K562 (cell line): ENCODE data around the gene DEFB124. TPM values are rescaled to one million over a fixed set of nuclear protein-coding genes. Genes with fewer than 3 reads are reported as not detected.

Source experiments
- ATAC-seq: fragments of 200-7000 bp; cut with Tn5 transposase; 3 replicates; pipeline ENCODE4 v1.9.1; 2020; ENCODE audit warnings: moderate library complexity
- BruUV-seq: library from RNA; stranded (reverse); fragments of 400-500 nt; replicated peaks from 2 replicates; lab custom pipeline; 2021; lab: Mats Ljungman, UMichigan
- CTCF ChIA-PET: fragments of 300-600 bp; formaldehyde crosslinking; extraction: SDS; loops from one replicate; lab custom pipeline; 2021; ENCODE audit warnings: low intra/inter-chr PET ratio; lab: Yijun Ruan, JAX
- POLR2A ChIA-PET: fragments of 300-600, 350-650 bp; sonication (Branson Sonifier 250); formaldehyde crosslinking; extraction: SDS; loops from one replicate; lab custom pipeline; 2021; ENCODE audit warnings: antibody characterized with exemption, inconsistent platforms; lab: Yijun Ruan, JAX
- DNase-seq, 4 experiments: peaks; one replicate each; pipeline versions ENCODE4 v3.0.0 to v3.0.0-alpha.2; 2011 to 2018; ENCODE audit warnings: low spot score in 3 of 4, mixed read lengths in 3 of 4; ENCODE audit errors: extremely low read depth in 1 of 4
- FAIRE-seq: peaks from 2 replicates; lab custom pipeline; 2011; peaks lifted over from hg19 to GRCh38; lab: Jason Lieb, UNC
- H2AFZ ChIP-seq: 2 replicates; pipeline ENCODE4 v1.6.0; 2011; ENCODE audit warnings: low read depth, low read length, control low read depth, inconsistent platforms
- H3K27ac ChIP-seq: fragments of 200-600 bp; 3 replicates; pipeline ENCODE4 v1.8.0; 2011; ENCODE audit warnings: low read depth, mild to moderate bottlenecking, control low read depth, inconsistent platforms, low read length, moderate library complexity, mixed read lengths; ENCODE audit errors: extremely low read depth
- H3K27me3 ChIP-seq, 2 experiments: fragments of 300-600 bp in 1 of 2; 2 replicates in 1 of 2; 3 replicates in 1 of 2; pipeline versions ENCODE4 v1.6.0 to v1.8.0; 2011; ENCODE audit warnings: inconsistent platforms in 2 of 2, low read length in 2 of 2, mild to moderate bottlenecking in 1 of 2, mixed read lengths in 1 of 2, moderate library complexity in 1 of 2; ENCODE audit not compliant: control insufficient read depth in 2 of 2, insufficient read depth in 2 of 2
- H3K36me3 ChIP-seq: fragments of 300-600 bp; 3 replicates; pipeline ENCODE4 v1.8.0; 2011; ENCODE audit warnings: mild to moderate bottlenecking, low read length, inconsistent platforms; ENCODE audit not compliant: control insufficient read depth, insufficient read depth
- H3K4me1 ChIP-seq, 2 experiments: fragments of 200-600 bp in 1 of 2; replicated peaks in 1 of 2; 2 replicates in 1 of 2; 3 replicates in 1 of 2; pipeline versions ENCODE4 v1.5.1 to v1.8.0; 2011; ENCODE audit warnings: inconsistent platforms in 2 of 2, low read length in 2 of 2, mild to moderate bottlenecking in 1 of 2, mixed read lengths in 1 of 2, moderate library complexity in 1 of 2; ENCODE audit not compliant: control insufficient read depth in 2 of 2, insufficient read depth in 2 of 2
- H3K4me2 ChIP-seq: 2 replicates; pipeline ENCODE4 v1.6.1; 2011; ENCODE audit warnings: low read length, control low read depth, inconsistent platforms, mixed read lengths; ENCODE audit not compliant: insufficient read depth
- H3K4me3 ChIP-seq: fragments of 200-600 bp; sonication (generic), shearing (Covaris generic); 2 replicates; pipeline ENCODE4 v1.5.1; 2016; ENCODE audit warnings: control low read depth, inconsistent platforms
- H3K79me2 ChIP-seq: fragments of 200-600 bp; 3 replicates; pipeline ENCODE4 v1.8.0; 2011; ENCODE audit warnings: low read length, inconsistent platforms; ENCODE audit not compliant: control insufficient read depth, insufficient read depth
- H3K9ac ChIP-seq, 2 experiments: 2 replicates each; pipeline versions ENCODE4 v1.6.0 to v1.6.1; 2011; ENCODE audit warnings: low read depth in 2 of 2, low read length in 2 of 2, control low read depth in 1 of 2, inconsistent platforms in 1 of 2, mild to moderate bottlenecking in 1 of 2, mixed read lengths in 1 of 2; ENCODE audit not compliant: insufficient read depth in 1 of 2
- H3K9me1 ChIP-seq: one replicate; pipeline ENCODE4 v1.6.0; 2011; ENCODE audit warnings: inconsistent platforms, mild to moderate bottlenecking, low read length, moderate library complexity; ENCODE audit not compliant: control insufficient read depth, insufficient read depth
- H3K9me3 ChIP-seq: replicated peaks from 2 replicates; pipeline ENCODE4 v1.5.1; 2011; ENCODE audit warnings: low read depth, low read length, inconsistent platforms; ENCODE audit not compliant: control insufficient read depth, insufficient read depth
- H4K20me1 ChIP-seq: replicated peaks from 2 replicates; pipeline ENCODE4 v1.6.1; 2011; ENCODE audit warnings: low read length, inconsistent platforms, mixed read lengths; ENCODE audit not compliant: control insufficient read depth, insufficient read depth
- ESRRA ChIP-seq: fragments of 450-650 bp; IDR thresholded peaks from 2 replicates; pipeline ENCODE4 v1.6.1; 2014; ENCODE audit warnings: low read depth, mild to moderate bottlenecking, moderate library complexity, borderline replicate concordance
- NUFIP1 ChIP-seq: fragments of 450-650 bp; IDR thresholded peaks from 2 replicates; pipeline ENCODE4 v1.6.1; 2018; ENCODE audit not compliant: partially characterized antibody
- RBM14 ChIP-seq: fragments of 200-400 bp; formaldehyde crosslinking; IDR thresholded peaks from 2 replicates; pipeline ENCODE4 v1.6.1; 2018; ENCODE audit warnings: low read depth, mild to moderate bottlenecking, low read length, moderate library complexity, borderline replicate concordance; ENCODE audit not compliant: insufficient read depth
- STAT5A ChIP-seq: IDR thresholded peaks from 2 replicates; pipeline ENCODE4 v1.6.1; 2012; ENCODE audit warnings: low read length, inconsistent platforms, borderline replicate concordance
- TSC22D4 ChIP-seq: fragments of 450-650 bp; IDR thresholded peaks from 2 replicates; pipeline ENCODE4 v1.6.1; 2016; ENCODE audit warnings: missing genetic modification characterization, missing biosample characterization, control low read depth
- ZNF24 ChIP-seq: fragments of 450-650 bp; IDR thresholded peaks from 2 replicates; pipeline ENCODE4 v1.6.1; 2016
- ZNF253 ChIP-seq: fragments of 250-450 bp; sonication (Bioruptor Pico); conservative IDR thresholded peaks from 2 replicates; pipeline ENCODE4 v1.6.1; 2021; ENCODE audit warnings: mild to moderate bottlenecking
- ZNF436 ChIP-seq: fragments of 250-450, 450-650 bp; sonication (Bioruptor Pico); formaldehyde crosslinking; IDR thresholded peaks from 2 replicates; pipeline ENCODE4 v1.7.0; 2020; ENCODE audit warnings: mild to moderate bottlenecking
- WGBS: fragments of 100-300 bp; shearing (Covaris generic); methylation state at CpG from one replicate; pipeline ENCODE4 v1.1.6; 2016; ENCODE audit warnings: low coverage, mixed read lengths; ENCODE audit not compliant: insufficient coverage; ENCODE audit errors: missing lambda C conversion rate; 5-methylcytosine and 5-hydroxymethylcytosine counted together
- in situ Hi-C: fragments of 300-500 bp; cut with MboI; formaldehyde crosslinking; loops from 4 replicates; pipeline ENCODE4 v1.15.0; 2018; ENCODE audit warnings: inconsistent platforms, mixed read lengths
- intact Hi-C: fragments of 100-400 bp; cut with micrococcal nuclease; formaldehyde crosslinking; loops from 2 replicates; pipeline ENCODE4 v1.14.2; 2022
- polyA plus RNA-seq, 8 experiments: library from polyadenylated mRNA; depleted of rRNA in 4 of 8; stranded (reverse) in 5 of 8; unstranded in 3 of 8; fragments of >200 nt; fragmentation: Nextera tagmentation in 2 of 8; fragmentation: Illumina TruSeq in 1 of 8; extraction: Ambion mirVana in 2 of 8; extraction: Trizol in 1 of 8; gene quantifications; 2 replicates each; pipeline versions ENCODE4 v1.2.1 to v1.2.3, GENCODE V29; 2011 to 2014; ENCODE audit warnings: inconsistent platforms in 1 of 8, missing spikeins in 1 of 8
- total RNA-seq, 7 experiments: library from RNA; depleted of rRNA in 6 of 7; stranded (reverse); fragments of >200 nt in 6 of 7; fragmentation: Illumina TruSeq in 2 of 7; extraction: Trizol in 2 of 7; gene quantifications; 2 replicates each; pipeline versions ENCODE4 v1.2.1 to v1.2.3, GENCODE V29; 2011 to 2021; ENCODE audit warnings: low replicate concordance in 1 of 7
- TF ChIP-seq, protein P1 (sequence below): fragments of 450-650 bp; IDR thresholded peaks from 2 replicates; pipeline ENCODE4 v1.6.1; 2016; ENCODE audit warnings: missing biosample characterization, missing genetic modification characterization
- TF ChIP-seq, protein P2 (sequence below): sonication (generic); formaldehyde crosslinking; IDR thresholded peaks from 2 replicates; pipeline ENCODE4 v1.8.0; 2023; ENCODE audit warnings: mild to moderate bottlenecking, missing genetic modification reagents
- TF ChIP-seq, protein P3 (sequence below): fragments of 450-650 bp; IDR thresholded peaks from 2 replicates; pipeline ENCODE4 v1.6.1; 2016; ENCODE audit warnings: mild to moderate bottlenecking
- TF ChIP-seq, protein P4 (sequence below): fragments of 450-650 bp; IDR thresholded peaks from 2 replicates; pipeline ENCODE4 v1.6.1; 2016; ENCODE audit warnings: low read depth, mild to moderate bottlenecking, moderate library complexity

Gene DEFB124
- total and polyA plus RNA-seq, 9 of the 15 experiments (the other 6 are each of a cell fraction or from before 2014, with no cell fraction given), result not detected

DNA sequence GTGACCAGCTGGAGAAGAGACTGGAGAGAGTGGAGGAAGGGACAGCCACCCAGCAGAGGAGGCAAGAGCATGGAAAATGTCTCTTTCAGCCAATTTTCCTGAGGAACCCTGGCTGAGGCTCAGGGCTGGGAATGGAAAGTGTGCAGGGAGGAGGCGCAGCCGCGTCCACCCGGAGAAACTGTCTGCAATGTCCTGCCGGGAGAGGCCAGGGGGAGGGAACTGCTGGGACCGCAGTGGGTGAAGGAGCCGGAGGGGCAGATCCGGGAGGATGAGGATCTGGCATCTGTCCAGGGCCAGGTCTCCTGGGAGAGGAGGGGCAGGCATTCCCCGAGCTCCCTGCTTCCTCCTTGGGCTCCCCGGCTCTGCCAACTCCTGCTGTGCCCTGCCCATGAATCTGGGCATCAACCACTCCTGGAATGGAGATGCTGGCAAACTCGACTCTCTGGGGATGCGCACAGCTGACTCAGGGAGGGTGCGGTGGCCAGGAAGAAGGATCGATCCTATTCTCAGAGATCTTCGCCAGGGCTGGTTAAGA is 21.9 kb upstream of the DEFB124 start:
- no TSS peak for BruUV-seq
- POLR2A ChIA-PET, result interaction anchor here (0.9 to 1.1 kb wide), 2 partner anchors 57 to 94 kb away, joined by 3 read pairs; partner anchors contain the start of gene DEFB123
- TF ChIP-seq, protein P1, sequence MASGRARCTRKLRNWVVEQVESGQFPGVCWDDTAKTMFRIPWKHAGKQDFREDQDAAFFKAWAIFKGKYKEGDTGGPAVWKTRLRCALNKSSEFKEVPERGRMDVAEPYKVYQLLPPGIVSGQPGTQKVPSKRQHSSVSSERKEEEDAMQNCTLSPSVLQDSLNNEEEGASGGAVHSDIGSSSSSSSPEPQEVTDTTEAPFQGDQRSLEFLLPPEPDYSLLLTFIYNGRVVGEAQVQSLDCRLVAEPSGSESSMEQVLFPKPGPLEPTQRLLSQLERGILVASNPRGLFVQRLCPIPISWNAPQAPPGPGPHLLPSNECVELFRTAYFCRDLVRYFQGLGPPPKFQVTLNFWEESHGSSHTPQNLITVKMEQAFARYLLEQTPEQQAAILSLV (tag), result no peak
- TF ChIP-seq ESRRA, result no peak
- TF ChIP-seq, protein P2, sequence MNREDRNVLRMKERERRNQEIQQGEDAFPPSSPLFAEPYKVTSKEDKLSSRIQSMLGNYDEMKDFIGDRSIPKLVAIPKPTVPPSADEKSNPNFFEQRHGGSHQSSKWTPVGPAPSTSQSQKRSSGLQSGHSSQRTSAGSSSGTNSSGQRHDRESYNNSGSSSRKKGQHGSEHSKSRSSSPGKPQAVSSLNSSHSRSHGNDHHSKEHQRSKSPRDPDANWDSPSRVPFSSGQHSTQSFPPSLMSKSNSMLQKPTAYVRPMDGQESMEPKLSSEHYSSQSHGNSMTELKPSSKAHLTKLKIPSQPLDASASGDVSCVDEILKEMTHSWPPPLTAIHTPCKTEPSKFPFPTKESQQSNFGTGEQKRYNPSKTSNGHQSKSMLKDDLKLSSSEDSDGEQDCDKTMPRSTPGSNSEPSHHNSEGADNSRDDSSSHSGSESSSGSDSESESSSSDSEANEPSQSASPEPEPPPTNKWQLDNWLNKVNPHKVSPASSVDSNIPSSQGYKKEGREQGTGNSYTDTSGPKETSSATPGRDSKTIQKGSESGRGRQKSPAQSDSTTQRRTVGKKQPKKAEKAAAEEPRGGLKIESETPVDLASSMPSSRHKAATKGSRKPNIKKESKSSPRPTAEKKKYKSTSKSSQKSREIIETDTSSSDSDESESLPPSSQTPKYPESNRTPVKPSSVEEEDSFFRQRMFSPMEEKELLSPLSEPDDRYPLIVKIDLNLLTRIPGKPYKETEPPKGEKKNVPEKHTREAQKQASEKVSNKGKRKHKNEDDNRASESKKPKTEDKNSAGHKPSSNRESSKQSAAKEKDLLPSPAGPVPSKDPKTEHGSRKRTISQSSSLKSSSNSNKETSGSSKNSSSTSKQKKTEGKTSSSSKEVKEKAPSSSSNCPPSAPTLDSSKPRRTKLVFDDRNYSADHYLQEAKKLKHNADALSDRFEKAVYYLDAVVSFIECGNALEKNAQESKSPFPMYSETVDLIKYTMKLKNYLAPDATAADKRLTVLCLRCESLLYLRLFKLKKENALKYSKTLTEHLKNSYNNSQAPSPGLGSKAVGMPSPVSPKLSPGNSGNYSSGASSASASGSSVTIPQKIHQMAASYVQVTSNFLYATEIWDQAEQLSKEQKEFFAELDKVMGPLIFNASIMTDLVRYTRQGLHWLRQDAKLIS (CRISPR knock-in tag), result no peak
- TF ChIP-seq RBM14, result no peak
- TF ChIP-seq, protein P3, sequence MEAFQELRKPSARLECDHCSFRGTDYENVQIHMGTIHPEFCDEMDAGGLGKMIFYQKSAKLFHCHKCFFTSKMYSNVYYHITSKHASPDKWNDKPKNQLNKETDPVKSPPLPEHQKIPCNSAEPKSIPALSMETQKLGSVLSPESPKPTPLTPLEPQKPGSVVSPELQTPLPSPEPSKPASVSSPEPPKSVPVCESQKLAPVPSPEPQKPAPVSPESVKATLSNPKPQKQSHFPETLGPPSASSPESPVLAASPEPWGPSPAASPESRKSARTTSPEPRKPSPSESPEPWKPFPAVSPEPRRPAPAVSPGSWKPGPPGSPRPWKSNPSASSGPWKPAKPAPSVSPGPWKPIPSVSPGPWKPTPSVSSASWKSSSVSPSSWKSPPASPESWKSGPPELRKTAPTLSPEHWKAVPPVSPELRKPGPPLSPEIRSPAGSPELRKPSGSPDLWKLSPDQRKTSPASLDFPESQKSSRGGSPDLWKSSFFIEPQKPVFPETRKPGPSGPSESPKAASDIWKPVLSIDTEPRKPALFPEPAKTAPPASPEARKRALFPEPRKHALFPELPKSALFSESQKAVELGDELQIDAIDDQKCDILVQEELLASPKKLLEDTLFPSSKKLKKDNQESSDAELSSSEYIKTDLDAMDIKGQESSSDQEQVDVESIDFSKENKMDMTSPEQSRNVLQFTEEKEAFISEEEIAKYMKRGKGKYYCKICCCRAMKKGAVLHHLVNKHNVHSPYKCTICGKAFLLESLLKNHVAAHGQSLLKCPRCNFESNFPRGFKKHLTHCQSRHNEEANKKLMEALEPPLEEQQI, result no peak
- no peak for TF ChIP-seq NUFIP1
- TF ChIP-seq TSC22D4, result no peak
- no peak for TF ChIP-seq ZNF24
- TF ChIP-seq ZNF253 (CRISPR knock-in tag), result no peak
- TF ChIP-seq ZNF436 (CRISPR knock-in tag), result no peak
- TF ChIP-seq, protein P4, sequence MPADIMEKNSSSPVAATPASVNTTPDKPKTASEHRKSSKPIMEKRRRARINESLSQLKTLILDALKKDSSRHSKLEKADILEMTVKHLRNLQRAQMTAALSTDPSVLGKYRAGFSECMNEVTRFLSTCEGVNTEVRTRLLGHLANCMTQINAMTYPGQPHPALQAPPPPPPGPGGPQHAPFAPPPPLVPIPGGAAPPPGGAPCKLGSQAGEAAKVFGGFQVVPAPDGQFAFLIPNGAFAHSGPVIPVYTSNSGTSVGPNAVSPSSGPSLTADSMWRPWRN, result no peak
- no peak for TF ChIP-seq STAT5A

More for the DNA sequence above, 21.9 kb upstream of the DEFB124 start:
- 4% methylated on average over 15 of the region's 15 CpGs for WGBS
- no peak for DNase-seq
- H3K9me3 ChIP-seq, result no peaks in the 10 kb centered on the region
- no peak for FAIRE-seq
- CTCF ChIA-PET, result no interaction called here
- H3K79me2 ChIP-seq, result no peaks in the 10 kb centered on the region
- ATAC-seq, result no peak
- H3K4me2 ChIP-seq, result no peak overlapping the region
- no peaks in the 10 kb centered on the region for H3K9me1 ChIP-seq
- intact Hi-C loops, result no loop called here
- H4K20me1 ChIP-seq, result no peaks in the 10 kb centered on the region
- H3K27me3 ChIP-seq, result peaks cover 2 to 8% of the 10 kb centered on the region in 2 experiments; a peak in 2 of 5 replicates
- peak overlapping the region in 1 of 2 experiments; percentile 33; a peak in 1 of 4 replicates for H3K9ac ChIP-seq
- H3K36me3 ChIP-seq, result no peaks in the 10 kb centered on the region
- H2AFZ ChIP-seq, result no peak overlapping the region
- in situ Hi-C loops, result loop anchor here (10.0 kb wide), 1 partner anchor 182 kb away; no protein-coding TSS in a partner anchor
- peaks cover 0 to 4% of the 10 kb centered on the region in 2 experiments; a peak in 2 of 5 replicates for H3K4me1 ChIP-seq
- no peak overlapping the region for H3K27ac ChIP-seq
- H3K4me3 ChIP-seq, result no peak overlapping the region
